IMR-90 (cell line): Measurements from ENCODE around the gene KRT78. TPM values are rescaled to one million over a fixed set of nuclear protein-coding genes. Genes with fewer than 3 reads are reported as not detected.

ENCODE experiments used
- ATAC-seq: fragments of 200-7000 bp; cut with Tn5 transposase; 2 replicates; pipeline ENCODE4 v1.9.1; 2020; ENCODE audit warnings: low read depth, mild to moderate bottlenecking, moderate library complexity
- BruUV-seq: library from RNA; stranded (reverse); fragments of 400-500 nt; replicated peaks from 2 replicates; lab custom pipeline; 2021; lab: Mats Ljungman, UMichigan
- CTCF ChIA-PET: fragments of 300-600 bp; formaldehyde crosslinking; extraction: SDS; loops from one replicate; lab custom pipeline; 2021; ENCODE audit warnings: antibody characterized with exemption; lab: Yijun Ruan, JAX
- POLR2A ChIA-PET: fragments of 300-600 bp; sonication (Branson Sonifier 250); formaldehyde crosslinking; loops from one replicate; lab custom pipeline; 2022; ENCODE audit warnings: antibody characterized with exemption; ENCODE audit not compliant: unreplicated experiment; lab: Charles Lee
- DNase-seq: peaks from one replicate; pipeline ENCODE4 v3.0.0; 2013
- H2AFZ ChIP-seq: replicated peaks from 2 replicates; pipeline ENCODE3; 2013; ENCODE audit warnings: low read length, mild to moderate bottlenecking; ENCODE audit not compliant: poor library complexity
- H2AK5ac ChIP-seq: 2 replicates; pipeline ENCODE4 v1.6.1; 2013; ENCODE audit warnings: low read depth, low read length, inconsistent platforms
- H2AK9ac ChIP-seq: replicated peaks from 2 replicates; pipeline ENCODE3; 2013; ENCODE audit warnings: mild to moderate bottlenecking, low read depth, low read length, moderate library complexity; ENCODE audit not compliant: poor library complexity
- H2BK120ac ChIP-seq: 2 replicates; pipeline ENCODE4 v1.6.1; 2013; ENCODE audit warnings: low read depth, low read length, inconsistent platforms
- H2BK15ac ChIP-seq: 3 replicates; pipeline ENCODE4 v1.6.1; 2013; ENCODE audit warnings: low read depth, low read length, inconsistent platforms
- H2BK20ac ChIP-seq: 2 replicates; pipeline ENCODE4 v1.6.1; 2013; ENCODE audit warnings: low read depth, mild to moderate bottlenecking, inconsistent platforms, low read length, moderate library complexity
- H2BK5ac ChIP-seq: 2 replicates; pipeline ENCODE4 v1.6.1; 2013; ENCODE audit warnings: mild to moderate bottlenecking, low read depth, low read length, inconsistent platforms; ENCODE audit not compliant: poor library complexity, severe bottlenecking
- H3K14ac ChIP-seq: replicated peaks from 2 replicates; pipeline ENCODE4 v1.6.1; 2013; ENCODE audit warnings: low read depth, low read length, inconsistent platforms
- H3K18ac ChIP-seq: 2 replicates; pipeline ENCODE4 v1.6.1; 2013; ENCODE audit warnings: low read depth, low read length, control low read depth
- H3K23ac ChIP-seq: 2 replicates; pipeline ENCODE4 v1.6.1; 2013; ENCODE audit warnings: low read depth, low read length, inconsistent platforms
- H3K27ac ChIP-seq: 2 replicates; pipeline ENCODE4 v1.5.1; 2013; ENCODE audit warnings: mild to moderate bottlenecking, control low read depth, low read length; ENCODE audit not compliant: insufficient read depth
- H3K27me3 ChIP-seq: 2 replicates; pipeline ENCODE4 v1.6.1; 2013; ENCODE audit warnings: low read length; ENCODE audit not compliant: control insufficient read depth, insufficient read depth
- H3K36me3 ChIP-seq: 2 replicates; pipeline ENCODE4 v1.6.1; 2013; ENCODE audit warnings: low read length, mixed read lengths; ENCODE audit not compliant: control insufficient read depth, insufficient read depth
- H3K4ac ChIP-seq: 2 replicates; pipeline ENCODE4 v1.6.1; 2013; ENCODE audit warnings: low read depth, low read length, inconsistent platforms
- H3K4me1 ChIP-seq: 2 replicates; pipeline ENCODE4 v1.6.1; 2013; ENCODE audit warnings: low read length, mixed read lengths; ENCODE audit not compliant: control insufficient read depth, insufficient read depth
- H3K4me2 ChIP-seq: 2 replicates; pipeline ENCODE4 v1.6.1; 2013; ENCODE audit warnings: low read depth, mild to moderate bottlenecking, control low read depth, low read length, moderate library complexity
- H3K4me3 ChIP-seq: 2 replicates; pipeline ENCODE4 v1.5.1; 2013; ENCODE audit warnings: low read depth, mild to moderate bottlenecking, control low read depth, low read length, moderate library complexity; ENCODE audit not compliant: insufficient read depth
- H3K56ac ChIP-seq: 2 replicates; pipeline ENCODE4 v1.6.1; 2013; ENCODE audit warnings: low read length, inconsistent platforms; ENCODE audit not compliant: insufficient read depth; ENCODE audit errors: extremely low read depth
- H3K79me1 ChIP-seq, 2 experiments: 2 replicates each; pipeline ENCODE4 v1.6.1; 2013; ENCODE audit warnings: low read length in 2 of 2, inconsistent platforms in 1 of 2, low read depth in 1 of 2
- H3K9ac ChIP-seq: 2 replicates; pipeline ENCODE4 v1.6.1; 2013; ENCODE audit warnings: low read depth, low read length, control low read depth
- H3K9me1 ChIP-seq: 2 replicates; pipeline ENCODE4 v1.6.1; 2013; ENCODE audit warnings: low read length, inconsistent platforms; ENCODE audit not compliant: insufficient read depth
- H3K9me3 ChIP-seq: 2 replicates; pipeline ENCODE4 v1.6.1; 2013; ENCODE audit warnings: low read length; ENCODE audit not compliant: control insufficient read depth, insufficient read depth
- H4K20me1 ChIP-seq: 2 replicates; pipeline ENCODE4 v1.6.1; 2013; ENCODE audit warnings: low read length, inconsistent platforms; ENCODE audit not compliant: insufficient read depth
- H4K5ac ChIP-seq: 2 replicates; pipeline ENCODE4 v1.6.1; 2013; ENCODE audit warnings: mild to moderate bottlenecking, low read depth, low read length, control low read depth
- H4K8ac ChIP-seq, 2 experiments: 2 replicates each; pipeline ENCODE4 v1.6.1; 2013; ENCODE audit warnings: low read depth in 2 of 2, low read length in 2 of 2, control low read depth in 1 of 2, inconsistent platforms in 1 of 2
- H4K91ac ChIP-seq: 2 replicates; pipeline ENCODE4 v1.6.1; 2013; ENCODE audit warnings: low read depth, low read length, inconsistent platforms; ENCODE audit not compliant: insufficient read depth
- MAZ ChIP-seq: IDR thresholded peaks from 2 replicates; pipeline ENCODE4 v1.6.1; 2012; ENCODE audit warnings: low read depth, mild to moderate bottlenecking, low read length, improper control_type of control experiment, moderate library complexity, borderline replicate concordance
- RAD21 ChIP-seq: IDR thresholded peaks from 2 replicates; pipeline ENCODE4 v1.6.1; 2012; ENCODE audit warnings: low read length, improper control_type of control experiment
- WGBS, 2 experiments: methylation state at CpG; one replicate each; pipeline versions ENCODE4 v1.1.5 to v1.1.7; 2013; ENCODE audit warnings: missing lambda C conversion rate in 2 of 2; ENCODE audit not compliant: insufficient read length in 1 of 2; ENCODE audit errors: extremely low coverage in 2 of 2; 5-methylcytosine and 5-hydroxymethylcytosine counted together
- dilution Hi-C: fragments of 300-500 bp; cut with HindIII; formaldehyde crosslinking; loops from one replicate; pipeline ENCODE4 v1.14.3; 2018; ENCODE audit warnings: low sequenced_read_pairs; ENCODE audit not compliant: unreplicated experiment
- in situ Hi-C: fragments of 300-500 bp; cut with MboI; formaldehyde crosslinking; loops from 3 replicates; pipeline ENCODE4 v1.14.3; 2019; ENCODE audit warnings: low sequenced_read_pairs, inconsistent platforms, mixed read lengths
- intact Hi-C: fragments of 100-400 bp; cut with micrococcal nuclease; formaldehyde crosslinking; loops from 2 replicates; pipeline ENCODE4 v1.10.0; 2022
- polyA plus RNA-seq, 3 experiments: library from polyadenylated mRNA; depleted of rRNA; stranded (reverse); fragments of >200 nt; gene quantifications; 2 replicates each; pipeline ENCODE4 v1.2.3, GENCODE V29; 2012; ENCODE audit warnings: low replicate concordance in 1 of 3
- total RNA-seq: library from RNA; depleted of rRNA; stranded (reverse); fragments of >200 nt; gene quantifications from 2 replicates; pipeline ENCODE4 v1.2.3, GENCODE V29; 2012

The KRT78 gene
- total and polyA plus RNA-seq, 2 of the 4 experiments (the other 2 are of a cell fraction) = not detected

DNA sequence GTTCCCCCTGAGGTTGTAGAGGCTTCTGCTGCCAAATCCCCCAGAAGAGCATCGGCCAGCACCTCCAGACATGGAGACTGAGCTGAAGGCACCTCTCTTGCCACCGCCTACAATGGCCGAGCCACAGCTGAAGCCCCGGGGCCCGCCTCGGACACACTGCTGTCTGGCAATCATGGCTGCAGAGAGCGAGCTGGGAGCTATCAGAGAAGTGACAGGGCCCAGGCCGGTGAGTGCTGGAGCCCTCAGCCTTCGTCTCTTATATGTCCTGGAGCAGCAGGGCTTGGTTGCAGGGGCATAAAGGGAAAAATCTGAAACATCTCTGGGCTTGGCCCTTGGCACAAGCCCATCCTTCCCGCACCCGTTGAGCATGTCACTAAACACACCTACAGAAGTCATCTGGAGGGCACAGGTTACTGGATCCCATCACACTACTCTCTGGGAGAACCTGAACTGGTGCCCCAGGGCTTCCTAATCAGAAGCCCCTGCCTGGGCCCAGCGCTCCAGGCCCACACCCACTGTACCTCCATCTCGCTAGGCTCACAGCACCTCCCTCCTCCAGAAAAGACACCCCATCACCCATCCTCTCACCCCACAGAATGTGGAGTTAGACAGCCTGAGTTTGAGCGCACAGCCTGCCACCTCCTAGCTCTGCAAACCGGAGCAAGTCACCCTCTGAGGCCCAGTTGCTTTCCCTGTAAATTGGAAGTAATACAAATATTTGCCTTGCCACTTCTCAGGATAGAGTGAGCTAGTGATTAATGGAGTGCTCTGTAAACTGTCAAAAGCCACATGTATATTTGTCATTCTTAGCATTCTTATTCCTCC, 34.7 kb downstream of the KRT78 start, which contains the start of gene KRT4 (continued):
- TF ChIP-seq MAZ = no peak

DNA sequence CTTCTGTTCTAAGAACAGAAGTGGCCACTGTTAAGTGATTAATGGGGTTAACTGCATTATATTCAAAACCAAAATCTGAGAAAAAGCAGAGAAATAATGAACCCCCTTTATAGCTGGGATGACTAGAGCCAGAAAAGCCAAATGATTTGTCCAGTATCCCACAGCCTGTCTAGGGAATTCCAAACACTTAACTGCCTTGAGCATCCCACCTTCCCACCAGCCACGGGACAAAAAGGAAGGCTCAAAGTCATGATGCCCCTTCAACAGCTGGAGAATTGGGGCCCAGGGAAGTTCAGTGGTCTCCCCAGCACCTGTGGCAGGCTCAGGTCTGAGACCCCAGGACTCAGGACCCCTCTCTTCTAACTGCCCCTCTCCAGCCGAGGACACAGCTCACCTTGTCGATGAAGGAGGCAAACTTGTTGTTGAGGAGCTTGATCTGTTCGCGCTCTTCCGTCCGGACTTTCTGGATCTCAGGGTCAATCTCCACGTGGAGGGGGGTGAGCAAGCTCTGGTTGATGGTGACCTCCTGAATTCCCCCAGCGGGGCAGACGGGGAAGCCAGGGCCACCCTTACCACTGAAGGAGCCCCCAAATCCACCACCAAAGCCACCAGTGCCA, 35.5 kb downstream of the KRT78 start:
- dilution Hi-C loops (no loop called here), in situ Hi-C loops (no loop called here), intact Hi-C loops (no loop called here)
- H3K9ac ChIP-seq = no peak overlapping the region
- H3K4me1 ChIP-seq = peaks cover 6% of the 10 kb centered on the region
- H3K14ac ChIP-seq = no peak overlapping the region
- ATAC-seq = no peak
- H3K27me3 ChIP-seq = peaks cover 41% of the 10 kb centered on the region
- H3K23ac ChIP-seq = no peak overlapping the region
- no peaks in the 10 kb centered on the region for H4K20me1 ChIP-seq
- no peak overlapping the region for H3K4me2 ChIP-seq
- H3K36me3 ChIP-seq = no peaks in the 10 kb centered on the region
- BruUV-seq = no TSS peak
- no peak overlapping the region for H4K5ac ChIP-seq
- no peak overlapping the region for H3K27ac ChIP-seq
- H3K79me1 ChIP-seq = no peaks in the 10 kb centered on the region
- H3K4me3 ChIP-seq = no peak overlapping the region
- WGBS, 2 experiments = 100% methylated on average over 5 of the region's 10 CpGs; no CpG with 5 or more reads in 1 of the 2 experiments
- H4K91ac ChIP-seq = no peak overlapping the region
- no peak overlapping the region for H2AK9ac ChIP-seq
- H3K18ac ChIP-seq = no peak overlapping the region
- no peak overlapping the region for H2BK15ac ChIP-seq
- POLR2A ChIA-PET = no interaction called here
- H2AK5ac ChIP-seq = no peak overlapping the region
- no peak overlapping the region for H2BK120ac ChIP-seq
- no peak overlapping the region for H3K56ac ChIP-seq
- no peaks in the 10 kb centered on the region for H3K9me1 ChIP-seq
- no peak overlapping the region for H2BK20ac ChIP-seq
- CTCF ChIA-PET = no interaction called here
- no peak for DNase-seq
- H3K4ac ChIP-seq = peak overlapping the region; percentile 3; the same call in 1 of the 2 replicates
- H2AFZ ChIP-seq = no peak overlapping the region
- no peak for TF ChIP-seq RAD21
- no peak overlapping the region for H4K8ac ChIP-seq
- H3K9me3 ChIP-seq = no peaks in the 10 kb centered on the region
- H2BK5ac ChIP-seq = no peak overlapping the region
